ENCODE measurements around the gene SIGLEC1. TPM values are rescaled to one million over a fixed set of nuclear protein-coding genes. Genes with fewer than 3 reads are reported as not detected.
A peak's percentile ranks its signal among the peaks of the same experiment; 100 is the strongest.

The SIGLEC1 gene
- total and polyA plus RNA-seq, 2 donors from 2014 or later = 2.4 to 20.2 TPM

DNA sequence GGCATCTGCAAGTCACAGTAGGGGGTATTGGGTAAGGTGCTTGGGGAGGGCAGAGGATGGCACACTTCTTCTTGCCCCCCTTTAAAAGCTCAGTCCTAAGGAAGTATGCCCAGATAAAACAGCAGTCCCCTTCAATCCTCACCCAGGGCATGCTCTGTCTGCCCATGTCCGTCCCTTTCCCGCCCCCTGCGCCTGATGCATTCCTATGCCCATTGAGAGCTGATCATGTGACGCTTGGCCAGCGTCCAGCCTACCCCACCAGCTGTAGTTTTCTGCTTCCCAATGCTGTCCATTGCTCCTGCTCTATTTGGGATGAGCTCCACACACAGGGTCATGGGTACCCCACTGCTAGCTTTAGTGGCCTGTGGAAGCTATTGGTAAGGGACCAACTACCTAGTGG, 8.3 kb downstream of the SIGLEC1 start:
- FAIRE-seq = no peak
- H3K9ac ChIP-seq (ENCODE audit: low read length in 3 of 3) = no peak overlapping the region
- no peaks in the 10 kb centered on the region for H3K27me3 ChIP-seq (ENCODE audit: control insufficient read depth, insufficient read depth, low read length)
- peak in 1 of 5 donors; percentile 29 for DNase-seq
- H3K36me3 ChIP-seq (ENCODE audit: control insufficient read depth in 2 of 3, insufficient read depth in 3 of 3, low read length in 3 of 3) = no peaks in the 10 kb centered on the region
- no peak overlapping the region for H3K27ac ChIP-seq (ENCODE audit: low read depth in 2 of 2, low read length in 2 of 2)
- intact Hi-C loops (cut with DNase I) = no loop called here
- H3K4me3 ChIP-seq (ENCODE audit: low read length in 3 of 3) = no peak overlapping the region
- no peaks in the 10 kb centered on the region for H3K9me3 ChIP-seq (ENCODE audit: control insufficient read depth in 2 of 3, insufficient read depth in 1 of 3, low read length in 3 of 3)
- TF ChIP-seq, protein P1, sequence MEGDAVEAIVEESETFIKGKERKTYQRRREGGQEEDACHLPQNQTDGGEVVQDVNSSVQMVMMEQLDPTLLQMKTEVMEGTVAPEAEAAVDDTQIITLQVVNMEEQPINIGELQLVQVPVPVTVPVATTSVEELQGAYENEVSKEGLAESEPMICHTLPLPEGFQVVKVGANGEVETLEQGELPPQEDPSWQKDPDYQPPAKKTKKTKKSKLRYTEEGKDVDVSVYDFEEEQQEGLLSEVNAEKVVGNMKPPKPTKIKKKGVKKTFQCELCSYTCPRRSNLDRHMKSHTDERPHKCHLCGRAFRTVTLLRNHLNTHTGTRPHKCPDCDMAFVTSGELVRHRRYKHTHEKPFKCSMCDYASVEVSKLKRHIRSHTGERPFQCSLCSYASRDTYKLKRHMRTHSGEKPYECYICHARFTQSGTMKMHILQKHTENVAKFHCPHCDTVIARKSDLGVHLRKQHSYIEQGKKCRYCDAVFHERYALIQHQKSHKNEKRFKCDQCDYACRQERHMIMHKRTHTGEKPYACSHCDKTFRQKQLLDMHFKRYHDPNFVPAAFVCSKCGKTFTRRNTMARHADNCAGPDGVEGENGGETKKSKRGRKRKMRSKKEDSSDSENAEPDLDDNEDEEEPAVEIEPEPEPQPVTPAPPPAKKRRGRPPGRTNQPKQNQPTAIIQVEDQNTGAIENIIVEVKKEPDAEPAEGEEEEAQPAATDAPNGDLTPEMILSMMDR (IDR thresholded peaks at IDR 0.05; ENCODE audit: borderline replicate concordance, extremely low read depth, insufficient read depth) = no peak
- H3K4me1 ChIP-seq (ENCODE audit: control insufficient read depth in 2 of 3, insufficient read depth in 2 of 3, low read depth in 1 of 3, low read length in 3 of 3) = no peaks in the 10 kb centered on the region

DNA sequence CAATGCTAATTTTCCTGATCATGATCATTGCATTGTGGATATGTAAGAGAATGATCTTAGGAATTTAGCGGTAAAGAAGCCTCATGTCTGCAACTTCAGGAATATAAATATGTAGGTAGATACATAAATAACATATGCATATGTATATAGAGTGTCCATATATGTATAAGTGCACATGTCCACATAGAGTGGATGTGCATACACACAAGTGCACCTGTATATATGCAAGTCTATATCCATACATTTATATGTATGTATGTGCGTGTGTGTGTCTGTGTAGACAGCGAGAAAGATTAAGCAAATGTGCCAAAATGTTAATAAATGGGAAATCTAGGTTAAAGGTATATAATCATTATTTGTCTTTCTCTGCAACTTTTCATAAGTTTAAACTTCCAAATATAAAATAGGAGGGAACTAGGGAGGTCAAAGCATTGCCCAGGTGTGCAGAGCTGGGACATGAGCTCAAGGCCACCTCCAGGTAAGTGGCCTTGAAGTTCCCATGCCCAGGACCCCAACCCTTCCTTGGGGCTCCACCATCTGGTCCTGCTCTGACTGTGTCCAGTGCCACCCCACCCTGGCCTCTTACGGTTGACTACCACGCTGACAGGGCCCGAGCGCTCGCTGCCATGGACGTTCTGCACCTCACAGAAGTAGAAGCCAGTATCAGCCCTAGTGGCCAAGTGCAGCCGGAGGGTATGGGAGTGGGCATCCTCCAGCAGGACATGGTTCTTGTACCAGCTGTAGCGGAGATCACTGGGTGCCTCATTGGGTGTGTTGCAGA, 9.6 kb downstream of the SIGLEC1 start:
- DNase-seq (peak in 1 of 5 donors; percentile 54), FAIRE-seq (no peak)
- no peaks in the 10 kb centered on the region for H3K4me1 ChIP-seq (ENCODE audit: control insufficient read depth in 2 of 3, insufficient read depth in 2 of 3, low read depth in 1 of 3, low read length in 3 of 3)
- H3K9me3 ChIP-seq (ENCODE audit: control insufficient read depth in 2 of 3, insufficient read depth in 1 of 3, low read length in 3 of 3) = no peaks in the 10 kb centered on the region
- H3K9ac ChIP-seq (ENCODE audit: low read length in 3 of 3) = no peak overlapping the region
- TF ChIP-seq, protein P1 (IDR thresholded peaks at IDR 0.05; ENCODE audit: borderline replicate concordance, extremely low read depth, insufficient read depth) = no peak
- no peaks in the 10 kb centered on the region for H3K27me3 ChIP-seq (ENCODE audit: control insufficient read depth, insufficient read depth, low read length)
- no peak overlapping the region for H3K4me3 ChIP-seq (ENCODE audit: low read length in 3 of 3)
- no peaks in the 10 kb centered on the region for H3K36me3 ChIP-seq (ENCODE audit: control insufficient read depth in 2 of 3, insufficient read depth in 3 of 3, low read length in 3 of 3)
- intact Hi-C loops (cut with DNase I) = no loop called here
- no peak overlapping the region for H3K27ac ChIP-seq (ENCODE audit: low read depth in 2 of 2, low read length in 2 of 2)

DNA sequence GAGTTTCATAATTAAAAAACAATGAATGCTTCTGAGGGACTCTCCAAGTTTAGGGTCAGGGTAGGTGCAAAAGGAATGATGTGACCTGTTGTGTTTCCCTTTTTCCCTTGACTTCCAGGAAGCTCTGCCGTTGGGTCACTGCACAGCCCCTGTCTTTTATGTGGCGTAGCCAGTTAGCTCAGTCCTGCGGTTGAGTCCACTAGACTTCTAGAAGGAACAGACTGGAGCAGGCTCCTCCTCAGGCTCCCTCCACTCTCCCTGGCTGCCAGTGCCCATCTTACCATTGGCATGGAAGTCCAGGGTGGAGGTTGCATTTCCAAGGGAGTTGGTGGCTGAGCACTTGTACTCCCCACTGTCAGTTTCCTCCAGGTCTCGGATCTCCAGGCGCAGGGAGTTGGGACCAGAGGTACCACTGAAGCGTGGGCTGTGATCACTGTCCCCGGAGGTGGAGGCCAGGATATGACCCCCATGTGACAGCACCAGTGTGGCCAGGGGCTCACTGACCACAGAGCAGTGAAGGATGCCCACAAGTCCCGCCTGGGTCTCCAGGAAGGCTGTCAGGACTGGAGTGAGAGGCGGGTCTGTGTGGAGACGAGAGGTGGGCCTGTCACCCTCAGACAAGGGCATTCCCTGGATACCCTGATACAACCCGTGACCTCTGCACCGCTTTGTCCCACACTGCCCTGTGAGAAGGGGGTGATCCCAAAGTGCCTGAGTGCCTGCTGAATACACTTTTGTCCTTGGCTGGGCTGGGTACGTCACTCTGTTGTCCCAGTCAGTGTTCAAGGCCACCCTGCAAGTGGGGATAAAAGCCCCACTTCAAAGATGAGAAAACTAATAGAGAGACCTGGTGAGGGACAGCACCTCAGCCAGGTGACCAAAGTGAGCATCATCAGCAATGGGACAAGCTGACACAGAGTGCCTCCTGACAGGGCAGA, 11.1 kb downstream of the SIGLEC1 start:
- DNase-seq = peak in 1 of 5 donors; percentile 67
- no peak overlapping the region for H3K27ac ChIP-seq (ENCODE audit: low read depth in 2 of 2, low read length in 2 of 2)
- H3K27me3 ChIP-seq (ENCODE audit: control insufficient read depth, insufficient read depth, low read length) = no peaks in the 10 kb centered on the region
- no peaks in the 10 kb centered on the region for H3K4me1 ChIP-seq (ENCODE audit: control insufficient read depth in 2 of 3, insufficient read depth in 2 of 3, low read depth in 1 of 3, low read length in 3 of 3)
- no peaks in the 10 kb centered on the region for H3K9me3 ChIP-seq (ENCODE audit: control insufficient read depth in 2 of 3, insufficient read depth in 1 of 3, low read length in 3 of 3)
- no peaks in the 10 kb centered on the region for H3K36me3 ChIP-seq (ENCODE audit: control insufficient read depth in 2 of 3, insufficient read depth in 3 of 3, low read length in 3 of 3)
- TF ChIP-seq, protein P1 (IDR thresholded peaks at IDR 0.05; ENCODE audit: borderline replicate concordance, extremely low read depth, insufficient read depth) = no peak
- no peak overlapping the region for H3K4me3 ChIP-seq (ENCODE audit: low read length in 3 of 3)
- no peak for FAIRE-seq
- no peak overlapping the region for H3K9ac ChIP-seq (ENCODE audit: low read length in 3 of 3)
- intact Hi-C loops (cut with DNase I) = no loop called here
